GM19193 (cell line): ENCODE measurements around the gene NELL1.

Experiments used
- POLR2A ChIP-seq: IDR thresholded peaks from 4 replicates; pipeline ENCODE4 v1.6.1; 2011; ENCODE audit not compliant: insufficient read depth, insufficient read length; ENCODE audit errors: extremely low read depth

Gene NELL1

DNA sequence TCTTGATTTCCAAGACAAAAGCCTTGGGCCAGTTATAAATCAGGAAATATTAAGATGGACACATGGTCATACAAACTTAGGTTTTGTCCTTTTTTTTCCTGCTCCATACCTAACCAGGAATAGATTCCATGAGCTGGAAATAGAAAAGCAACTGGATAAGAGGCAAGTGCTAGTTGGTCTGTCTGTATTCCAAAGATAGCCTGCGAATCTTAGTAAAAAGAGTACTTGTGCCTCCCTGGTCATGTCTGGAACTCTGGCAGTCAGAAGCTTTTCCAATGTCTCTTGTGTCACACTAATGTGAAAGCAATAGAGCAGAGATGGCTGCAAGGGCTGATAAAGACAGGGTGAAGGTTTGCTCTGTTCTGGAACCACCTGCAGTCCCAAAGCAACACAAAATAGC is 933.3 kb downstream of the NELL1 start:
- no peak for TF ChIP-seq POLR2A

DNA sequence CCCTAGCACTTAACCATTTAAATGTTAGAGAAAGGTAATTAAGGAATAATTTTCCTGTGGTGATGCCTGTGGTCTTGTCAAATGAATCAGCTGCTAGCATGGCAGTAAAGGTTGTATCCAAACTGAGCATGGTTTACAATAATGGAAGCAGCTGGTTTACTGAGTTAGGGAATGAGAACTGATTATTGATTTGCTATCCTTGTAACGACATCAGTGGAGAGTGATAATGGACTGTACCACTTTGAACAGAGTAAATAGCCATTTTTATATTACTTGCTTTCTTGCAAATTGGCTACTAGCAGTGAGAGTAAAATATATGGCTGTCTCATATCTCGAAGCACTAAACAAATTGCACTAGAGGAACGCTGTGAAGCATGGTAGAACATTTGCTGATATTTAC is 934.5 kb downstream of the NELL1 start:
- TF ChIP-seq POLR2A, result no peak

DNA sequence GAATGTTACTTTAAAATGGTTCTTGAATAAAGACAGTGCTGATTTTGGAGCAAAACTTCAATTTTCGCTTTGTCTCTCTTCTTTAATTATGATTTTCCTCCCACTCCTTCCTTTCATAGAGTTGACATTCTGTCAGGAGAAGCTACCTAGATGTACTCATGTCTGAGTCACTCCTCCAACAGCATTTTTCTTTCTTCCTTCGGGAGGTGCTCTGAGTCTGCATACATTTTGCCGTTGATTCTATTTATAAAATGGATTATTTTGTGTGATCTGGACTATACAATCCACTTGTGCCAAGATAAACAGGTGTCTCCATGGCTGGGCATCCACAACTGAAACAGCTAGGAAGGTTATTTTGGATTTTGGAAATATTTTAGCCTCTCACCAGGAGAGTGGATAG is 935.2 kb downstream of the NELL1 start:
- TF ChIP-seq POLR2A, result no peak

DNA sequence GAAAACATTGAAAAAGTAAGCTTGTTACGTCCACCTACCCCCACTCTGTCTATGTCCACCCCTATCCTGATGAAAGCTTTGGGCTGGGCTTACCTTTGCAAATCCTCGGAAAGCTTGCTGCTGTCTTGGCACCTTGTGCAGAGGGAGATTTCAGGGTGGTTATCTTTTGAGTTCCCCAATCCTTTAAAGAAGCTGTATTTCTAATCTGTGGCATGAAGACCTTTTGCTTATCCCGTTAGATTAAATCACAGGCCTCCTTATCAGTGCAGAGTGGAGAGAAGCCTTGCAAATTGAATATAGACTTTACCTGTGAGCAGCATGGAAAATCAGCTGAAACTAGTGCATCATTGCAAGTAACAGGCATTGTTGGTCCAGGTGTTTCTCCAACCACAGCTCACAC is 942.9 kb downstream of the NELL1 start:
- TF ChIP-seq POLR2A, result no peak

DNA sequence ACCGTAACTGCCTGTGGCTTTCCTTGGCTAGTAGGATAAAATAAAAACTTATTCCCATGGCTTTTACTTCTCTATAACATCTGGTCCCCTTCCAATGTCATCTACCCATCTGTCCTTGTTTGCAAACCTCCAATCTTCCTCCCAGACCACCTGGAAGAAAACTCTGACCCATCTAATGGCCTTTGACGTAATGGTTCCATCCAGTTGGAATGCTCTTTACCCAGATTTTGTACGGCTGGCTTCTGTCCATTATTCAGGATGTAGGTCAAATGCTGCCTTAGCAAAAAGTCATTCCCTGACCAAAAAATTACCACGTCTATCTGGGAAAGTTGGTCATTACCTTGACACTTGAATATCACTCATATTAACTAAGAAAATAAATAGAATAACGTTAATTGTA is 945.6 kb downstream of the NELL1 start:
- TF ChIP-seq POLR2A, result no peak

DNA sequence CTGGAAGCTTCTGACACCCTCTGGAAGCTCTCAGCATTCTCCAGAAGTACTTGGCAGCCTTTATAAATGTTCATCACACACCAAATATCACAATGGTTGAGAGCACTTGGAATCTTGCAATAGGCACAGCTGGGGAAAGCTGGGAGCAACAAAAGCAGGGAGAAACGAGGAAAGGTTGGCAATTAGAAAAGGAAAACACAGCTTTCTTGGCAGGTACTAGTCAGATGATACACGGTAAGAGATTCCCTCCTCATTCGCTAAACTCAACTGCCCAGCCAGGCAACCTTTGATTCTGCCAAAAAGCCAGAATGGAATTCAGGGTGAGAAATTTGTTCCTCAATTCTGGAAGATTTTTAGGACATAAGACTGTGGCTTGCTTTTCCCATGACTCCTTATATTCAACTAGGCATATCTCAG is 946.6 kb downstream of the NELL1 start:
- TF ChIP-seq POLR2A, result no peak

DNA sequence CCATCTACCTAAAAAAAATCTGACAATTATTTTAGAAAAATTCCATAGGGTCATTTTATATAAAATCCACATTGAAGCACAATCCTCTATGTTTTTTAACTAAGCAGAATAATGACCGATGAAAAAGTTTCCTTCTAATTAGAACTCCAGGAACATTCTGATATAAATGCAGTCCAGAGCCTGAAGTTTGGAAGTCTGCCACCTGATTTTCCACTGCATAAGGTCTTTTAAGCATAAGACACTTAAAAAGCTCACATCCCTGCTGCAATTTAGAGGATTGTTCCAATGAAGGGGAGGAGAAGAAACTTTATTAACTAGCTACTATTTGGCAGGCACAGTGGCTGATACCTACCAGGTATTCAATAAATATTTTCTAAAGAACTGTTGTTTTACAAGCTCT is 953.2 kb downstream of the NELL1 start:
- no peak for TF ChIP-seq POLR2A

DNA sequence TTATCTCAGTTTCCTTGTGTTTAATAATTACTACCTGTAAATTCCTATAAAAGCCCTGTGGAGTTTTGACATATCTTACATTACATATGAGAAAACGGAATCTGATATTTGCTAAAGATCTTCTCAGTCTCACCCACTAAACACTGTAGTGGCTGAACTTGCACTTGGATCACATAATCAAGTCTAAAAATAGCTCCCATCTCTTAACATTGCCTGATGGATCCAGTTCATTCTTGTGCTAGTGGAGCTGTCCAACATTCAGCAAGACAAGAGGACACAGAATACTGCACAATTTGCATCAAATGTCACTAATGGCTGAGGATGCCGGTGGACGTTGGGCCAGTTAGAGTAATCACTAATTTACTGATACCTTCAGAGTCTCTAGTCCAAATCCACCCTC is 953.6 kb downstream of the NELL1 start:
- TF ChIP-seq POLR2A, result no peak
